Measurements from ENCODE around the gene LIPM.

- TF ChIP-seq ZNF10 (tag by site-specific recombination; IDR thresholded peaks at IDR 0.05) (no peak), ZNF670 (tag by site-specific recombination; IDR thresholded peaks at IDR 0.05; ENCODE audit: low read depth) (no peak), ZNF138 (tag by site-specific recombination; IDR thresholded peaks at IDR 0.05; ENCODE audit: borderline replicate concordance) (no peak), CTCF (tag by site-specific recombination; IDR thresholded peaks at IDR 0.05) (no peak), ZNF335 (tag by site-specific recombination; conservative IDR thresholded peaks at IDR 0.05) (no peak), ZNF555 (tag by site-specific recombination; conservative IDR thresholded peaks at IDR 0.05) (no peak)
Measured at GRCh38 chr10:88802523-88803285, at the start of gene LIPM.

All from HEK293 (cell line).